ENCODE results near the gene SPIRE2. TPM values are rescaled to one million over a fixed set of nuclear protein-coding genes. Genes with fewer than 3 reads are reported as not detected.

Gene SPIRE2
- total and polyA plus RNA-seq, 2 of the 13 experiments (the other 11 are each of a cell fraction or from before 2014, with no cell fraction given): 13.3 to 37.5 TPM

DNA sequence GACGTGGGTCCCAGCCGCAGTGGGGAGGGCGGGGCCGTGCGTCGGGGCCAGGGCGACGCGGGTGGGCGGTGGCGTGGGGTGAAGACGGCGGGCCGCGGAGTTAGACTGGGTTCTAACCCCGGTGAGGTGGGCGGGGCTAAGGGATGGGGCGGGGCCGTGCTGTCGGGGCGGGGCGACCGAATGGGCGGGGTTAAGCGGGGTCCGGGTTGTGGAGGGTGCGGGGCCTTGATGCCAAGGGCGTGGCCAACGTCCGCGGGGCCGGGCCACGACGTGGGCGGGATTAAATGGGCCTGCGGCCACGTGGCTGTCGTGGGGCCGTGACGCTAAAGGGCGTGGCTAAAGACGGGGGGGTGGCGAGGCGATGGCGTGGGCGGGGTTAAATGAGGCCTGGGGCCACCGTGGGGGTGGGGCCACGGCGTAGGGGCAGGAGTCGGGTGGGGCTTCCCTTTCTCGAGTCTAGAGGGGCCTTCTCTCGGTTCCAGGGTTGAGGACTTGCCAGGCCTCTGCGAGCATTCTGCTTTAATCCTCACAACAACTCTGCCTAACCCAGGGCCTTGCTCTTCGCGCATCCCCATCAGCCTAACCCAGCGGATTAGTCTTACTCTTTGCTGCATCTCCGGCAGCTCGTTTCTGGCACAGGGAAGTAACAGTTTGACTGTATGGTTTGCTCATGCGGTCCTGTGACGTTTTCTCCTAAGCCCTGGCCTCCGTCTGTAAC, 45.9 kb downstream of the SPIRE2 start (continued):
- TF ChIP-seq, protein P1, sequence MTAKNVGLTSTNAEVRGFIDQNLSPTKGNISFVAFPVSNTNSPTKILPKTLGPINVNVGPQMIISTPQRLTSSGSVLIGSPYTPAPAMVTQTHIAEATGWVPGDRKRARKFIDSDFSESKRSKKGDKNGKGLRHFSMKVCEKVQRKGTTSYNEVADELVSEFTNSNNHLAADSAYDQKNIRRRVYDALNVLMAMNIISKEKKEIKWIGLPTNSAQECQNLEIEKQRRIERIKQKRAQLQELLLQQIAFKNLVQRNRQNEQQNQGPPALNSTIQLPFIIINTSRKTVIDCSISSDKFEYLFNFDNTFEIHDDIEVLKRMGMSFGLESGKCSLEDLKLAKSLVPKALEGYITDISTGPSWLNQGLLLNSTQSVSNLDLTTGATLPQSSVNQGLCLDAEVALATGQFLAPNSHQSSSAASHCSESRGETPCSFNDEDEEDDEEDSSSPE (CRISPR knock-in tag; IDR thresholded peaks at IDR 0.05): no peak
- TF ChIP-seq ZNF317 (CRISPR knock-in tag; IDR thresholded peaks at IDR 0.05): no peak
- TF ChIP-seq PRMT3 (CRISPR knock-in tag; IDR thresholded peaks at IDR 0.05; ENCODE audit: borderline replicate concordance, low read depth): no peak
- TF ChIP-seq, protein P2, sequence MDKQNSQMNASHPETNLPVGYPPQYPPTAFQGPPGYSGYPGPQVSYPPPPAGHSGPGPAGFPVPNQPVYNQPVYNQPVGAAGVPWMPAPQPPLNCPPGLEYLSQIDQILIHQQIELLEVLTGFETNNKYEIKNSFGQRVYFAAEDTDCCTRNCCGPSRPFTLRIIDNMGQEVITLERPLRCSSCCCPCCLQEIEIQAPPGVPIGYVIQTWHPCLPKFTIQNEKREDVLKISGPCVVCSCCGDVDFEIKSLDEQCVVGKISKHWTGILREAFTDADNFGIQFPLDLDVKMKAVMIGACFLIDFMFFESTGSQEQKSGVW (CRISPR knock-in tag; IDR thresholded peaks at IDR 0.05; ENCODE audit: borderline replicate concordance): no peak
- TF ChIP-seq ADNP (CRISPR knock-in tag; IDR thresholded peaks at IDR 0.05): no peak
- peak; percentile 57 for TF ChIP-seq YEATS4 (CRISPR knock-in tag; IDR thresholded peaks at IDR 0.05; ENCODE audit: borderline replicate concordance)
- peak; percentile 73; the same call in 1 of the 2 replicates for TF ChIP-seq ZNF772 (CRISPR knock-in tag; IDR thresholded peaks at IDR 0.05)
- TF ChIP-seq FOXA1 (IDR thresholded peaks at IDR 0.05): no peak
- no peak for TF ChIP-seq FOXA1 (CRISPR knock-in tag; IDR thresholded peaks at IDR 0.05)
- TF ChIP-seq, protein P3, sequence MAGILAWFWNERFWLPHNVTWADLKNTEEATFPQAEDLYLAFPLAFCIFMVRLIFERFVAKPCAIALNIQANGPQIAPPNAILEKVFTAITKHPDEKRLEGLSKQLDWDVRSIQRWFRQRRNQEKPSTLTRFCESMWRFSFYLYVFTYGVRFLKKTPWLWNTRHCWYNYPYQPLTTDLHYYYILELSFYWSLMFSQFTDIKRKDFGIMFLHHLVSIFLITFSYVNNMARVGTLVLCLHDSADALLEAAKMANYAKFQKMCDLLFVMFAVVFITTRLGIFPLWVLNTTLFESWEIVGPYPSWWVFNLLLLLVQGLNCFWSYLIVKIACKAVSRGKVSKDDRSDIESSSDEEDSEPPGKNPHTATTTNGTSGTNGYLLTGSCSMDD (CRISPR knock-in tag; IDR thresholded peaks at IDR 0.05): no peak
- TF ChIP-seq HMGA1 (CRISPR knock-in tag; conservative IDR thresholded peaks at IDR 0.05): no peak
- TF ChIP-seq MEIS2 (CRISPR knock-in tag; IDR thresholded peaks at IDR 0.05): no peak
- TF ChIP-seq, protein P4, sequence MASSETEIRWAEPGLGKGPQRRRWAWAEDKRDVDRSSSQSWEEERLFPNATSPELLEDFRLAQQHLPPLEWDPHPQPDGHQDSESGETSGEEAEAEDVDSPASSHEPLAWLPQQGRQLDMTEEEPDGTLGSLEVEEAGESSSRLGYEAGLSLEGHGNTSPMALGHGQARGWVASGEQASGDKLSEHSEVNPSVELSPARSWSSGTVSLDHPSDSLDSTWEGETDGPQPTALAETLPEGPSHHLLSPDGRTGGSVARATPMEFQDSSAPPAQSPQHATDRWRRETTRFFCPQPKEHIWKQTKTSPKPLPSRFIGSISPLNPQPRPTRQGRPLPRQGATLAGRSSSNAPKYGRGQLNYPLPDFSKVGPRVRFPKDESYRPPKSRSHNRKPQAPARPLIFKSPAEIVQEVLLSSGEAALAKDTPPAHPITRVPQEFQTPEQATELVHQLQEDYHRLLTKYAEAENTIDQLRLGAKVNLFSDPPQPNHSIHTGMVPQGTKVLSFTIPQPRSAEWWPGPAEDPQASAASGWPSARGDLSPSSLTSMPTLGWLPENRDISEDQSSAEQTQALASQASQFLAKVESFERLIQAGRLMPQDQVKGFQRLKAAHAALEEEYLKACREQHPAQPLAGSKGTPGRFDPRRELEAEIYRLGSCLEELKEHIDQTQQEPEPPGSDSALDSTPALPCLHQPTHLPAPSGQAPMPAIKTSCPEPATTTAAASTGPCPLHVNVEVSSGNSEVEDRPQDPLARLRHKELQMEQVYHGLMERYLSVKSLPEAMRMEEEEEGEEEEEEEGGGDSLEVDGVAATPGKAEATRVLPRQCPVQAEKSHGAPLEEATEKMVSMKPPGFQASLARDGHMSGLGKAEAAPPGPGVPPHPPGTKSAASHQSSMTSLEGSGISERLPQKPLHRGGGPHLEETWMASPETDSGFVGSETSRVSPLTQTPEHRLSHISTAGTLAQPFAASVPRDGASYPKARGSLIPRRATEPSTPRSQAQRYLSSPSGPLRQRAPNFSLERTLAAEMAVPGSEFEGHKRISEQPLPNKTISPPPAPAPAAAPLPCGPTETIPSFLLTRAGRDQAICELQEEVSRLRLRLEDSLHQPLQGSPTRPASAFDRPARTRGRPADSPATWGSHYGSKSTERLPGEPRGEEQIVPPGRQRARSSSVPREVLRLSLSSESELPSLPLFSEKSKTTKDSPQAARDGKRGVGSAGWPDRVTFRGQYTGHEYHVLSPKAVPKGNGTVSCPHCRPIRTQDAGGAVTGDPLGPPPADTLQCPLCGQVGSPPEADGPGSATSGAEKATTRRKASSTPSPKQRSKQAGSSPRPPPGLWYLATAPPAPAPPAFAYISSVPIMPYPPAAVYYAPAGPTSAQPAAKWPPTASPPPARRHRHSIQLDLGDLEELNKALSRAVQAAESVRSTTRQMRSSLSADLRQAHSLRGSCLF (CRISPR knock-in tag; IDR thresholded peaks at IDR 0.05; ENCODE audit: borderline replicate concordance): no peak
- no peak for TF ChIP-seq ZNF879 (CRISPR knock-in tag; IDR thresholded peaks at IDR 0.05)
- TF ChIP-seq, protein P5, sequence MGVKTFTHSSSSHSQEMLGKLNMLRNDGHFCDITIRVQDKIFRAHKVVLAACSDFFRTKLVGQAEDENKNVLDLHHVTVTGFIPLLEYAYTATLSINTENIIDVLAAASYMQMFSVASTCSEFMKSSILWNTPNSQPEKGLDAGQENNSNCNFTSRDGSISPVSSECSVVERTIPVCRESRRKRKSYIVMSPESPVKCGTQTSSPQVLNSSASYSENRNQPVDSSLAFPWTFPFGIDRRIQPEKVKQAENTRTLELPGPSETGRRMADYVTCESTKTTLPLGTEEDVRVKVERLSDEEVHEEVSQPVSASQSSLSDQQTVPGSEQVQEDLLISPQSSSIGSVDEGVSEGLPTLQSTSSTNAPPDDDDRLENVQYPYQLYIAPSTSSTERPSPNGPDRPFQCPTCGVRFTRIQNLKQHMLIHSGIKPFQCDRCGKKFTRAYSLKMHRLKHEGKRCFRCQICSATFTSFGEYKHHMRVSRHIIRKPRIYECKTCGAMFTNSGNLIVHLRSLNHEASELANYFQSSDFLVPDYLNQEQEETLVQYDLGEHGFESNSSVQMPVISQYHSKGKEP (CRISPR knock-in tag; IDR thresholded peaks at IDR 0.05): no peak
- no peak for TF ChIP-seq SATB2 (CRISPR knock-in tag; IDR thresholded peaks at IDR 0.05)
- TF ChIP-seq ZNF282 (IDR thresholded peaks at IDR 0.05; ENCODE audit: partially characterized antibody): no peak

All from HepG2 (cell line).